Mesendoderm (in vitro differentiated cells): ENCODE results near the gene TCF7L2.

Experiments
- DNase-seq: peaks from one replicate; pipeline ENCODE4 v3.0.0; 2013
- H2AK5ac ChIP-seq: 2 replicates; pipeline ENCODE4 v1.6.1; 2013; ENCODE audit warnings: low read length, inconsistent platforms
- H2BK120ac ChIP-seq: 2 replicates; pipeline ENCODE4 v1.6.1; 2013; ENCODE audit warnings: low read depth, mild to moderate bottlenecking, low read length, moderate library complexity, mixed read lengths
- H2BK15ac ChIP-seq: replicated peaks from 2 replicates; pipeline ENCODE4 v1.6.1; 2013; ENCODE audit warnings: low read depth, mild to moderate bottlenecking, moderate library complexity
- H2BK5ac ChIP-seq: 2 replicates; pipeline ENCODE4 v1.6.1; 2013; ENCODE audit warnings: low read length, inconsistent platforms
- H3K18ac ChIP-seq: 2 replicates; pipeline ENCODE4 v1.6.1; 2013; ENCODE audit warnings: mild to moderate bottlenecking, low read length, mixed read lengths
- H3K23ac ChIP-seq: one replicate; pipeline ENCODE4 v1.6.1; 2013; ENCODE audit warnings: low read length
- H3K27ac ChIP-seq: 2 replicates; pipeline ENCODE4 v1.5.1; 2013; ENCODE audit warnings: low read depth, mild to moderate bottlenecking, inconsistent platforms, low read length, moderate library complexity
- H3K27me3 ChIP-seq: 2 replicates; pipeline ENCODE4 v1.6.1; 2013; ENCODE audit warnings: low read length, control low read depth, mild to moderate bottlenecking, inconsistent platforms; ENCODE audit not compliant: insufficient read depth, poor library complexity
- H3K36me3 ChIP-seq: 2 replicates; pipeline ENCODE4 v1.6.1; 2013; ENCODE audit warnings: low read length, inconsistent platforms; ENCODE audit not compliant: control insufficient read depth, insufficient read depth
- H3K4ac ChIP-seq: one replicate; pipeline ENCODE4 v1.6.1; 2013; ENCODE audit warnings: low read depth, mild to moderate bottlenecking, low read length, moderate library complexity
- H3K4me1 ChIP-seq: 2 replicates; pipeline ENCODE4 v1.6.1; 2013; ENCODE audit warnings: low read depth, low read length, inconsistent platforms; ENCODE audit not compliant: control insufficient read depth
- H3K4me2 ChIP-seq: 2 replicates; pipeline ENCODE4 v1.6.1; 2013; ENCODE audit warnings: low read length
- H3K4me3 ChIP-seq: 2 replicates; pipeline ENCODE4 v1.5.1; 2013; ENCODE audit warnings: mild to moderate bottlenecking, low read length
- H3K56ac ChIP-seq: one replicate; pipeline ENCODE4 v1.6.1; 2013; ENCODE audit warnings: low read length
- H3K79me1 ChIP-seq: 2 replicates; pipeline ENCODE4 v1.6.1; 2013; ENCODE audit warnings: low read length, inconsistent platforms
- H3K79me2 ChIP-seq: 2 replicates; pipeline ENCODE4 v1.6.1; 2013; ENCODE audit warnings: mild to moderate bottlenecking, low read length; ENCODE audit not compliant: control insufficient read depth, insufficient read depth
- H3K9ac ChIP-seq: 2 replicates; pipeline ENCODE4 v1.6.1; 2013; ENCODE audit warnings: low read length, inconsistent platforms
- H4K5ac ChIP-seq: one replicate; pipeline ENCODE4 v1.6.1; 2013; ENCODE audit warnings: low read length
- H4K8ac ChIP-seq: one replicate; pipeline ENCODE4 v1.6.1; 2013; ENCODE audit warnings: low read depth, mild to moderate bottlenecking, control low read depth, low read length, moderate library complexity
- WGBS: extraction: QIAGEN DNeasy Blood & Tissue Kit; methylation state at CpG from one replicate; pipeline ENCODE4 v1.1.7; 2013; ENCODE audit warnings: low lambda C conversion rate, missing lambda C conversion rate; ENCODE audit not compliant: insufficient coverage; ENCODE audit errors: extremely low coverage; 5-methylcytosine and 5-hydroxymethylcytosine counted together

TCF7L2 gene

DNA sequence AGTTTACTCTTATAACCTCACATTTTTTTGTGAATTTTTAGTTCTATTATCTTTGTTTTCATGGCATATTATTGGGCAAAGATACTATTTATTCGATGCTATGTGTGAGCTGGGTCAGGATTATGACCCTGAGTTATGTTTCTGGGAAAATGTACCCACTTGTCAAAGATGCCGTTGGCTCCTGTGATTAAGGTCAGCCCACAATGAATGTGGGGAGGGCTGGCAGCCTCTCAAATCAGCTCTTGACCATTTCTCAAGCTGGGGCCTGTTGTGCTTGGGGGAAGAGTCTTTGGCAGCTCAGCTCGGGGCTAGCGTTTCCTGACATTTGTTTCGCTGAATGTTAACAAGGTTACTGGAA lies 97.5 kb downstream of the TCF7L2 start:
- Histone ChIP-seq H3K36me3 (no peaks in the 10 kb centered on the region), H3K27me3 (no peaks in the 10 kb centered on the region), H3K56ac (peak overlapping the region; percentile 2), H3K4me1 (peaks cover 11% of the 10 kb centered on the region), H3K4me3 (no peak overlapping the region), H3K9ac (no peak overlapping the region), H4K5ac (no peak overlapping the region), H3K23ac (no peak overlapping the region), H3K4me2 (no peak overlapping the region), H3K79me2 (peaks cover 23% of the 10 kb centered on the region), H3K4ac (peak overlapping the region; percentile 8), H3K27ac (peak overlapping the region; percentile 10), H2BK120ac (no peak overlapping the region), H2BK15ac (no peak overlapping the region), H4K8ac (no peak overlapping the region), H3K79me1 (peaks cover 27% of the 10 kb centered on the region), H2BK5ac (no peak overlapping the region), H3K18ac (no peak overlapping the region), H2AK5ac (no peak overlapping the region)
- WGBS: no CpG with 5 or more reads among the region's 5 CpGs
- no peak for DNase-seq

- peak overlapping the region; percentile 8 for H3K4ac ChIP-seq
- H4K5ac ChIP-seq: no peak overlapping the region
- no peaks in the 10 kb centered on the region for H3K27me3 ChIP-seq
- no peak overlapping the region for H3K4me3 ChIP-seq
- H3K27ac ChIP-seq: peak overlapping the region; percentile 22
- H3K79me2 ChIP-seq: peaks cover 21% of the 10 kb centered on the region
- H4K8ac ChIP-seq: no peak overlapping the region
- peaks cover 27% of the 10 kb centered on the region for H3K79me1 ChIP-seq
- peak overlapping the region; percentile 62 for H2AK5ac ChIP-seq
- no peaks in the 10 kb centered on the region for H3K36me3 ChIP-seq
- H3K4me1 ChIP-seq: peaks cover 15% of the 10 kb centered on the region
- H3K4me2 ChIP-seq: no peak overlapping the region
- no peak overlapping the region for H3K9ac ChIP-seq
- H3K18ac ChIP-seq: peak overlapping the region; percentile 53
- peak overlapping the region; percentile 31 for H3K23ac ChIP-seq
- WGBS: no CpG with 5 or more reads among the region's 13 CpGs
- peak overlapping the region; percentile 28 for H3K56ac ChIP-seq
- no peak overlapping the region for H2BK15ac ChIP-seq
- peak overlapping the region; percentile 40 for H2BK5ac ChIP-seq
- DNase-seq: peak; percentile 79
- no peak overlapping the region for H2BK120ac ChIP-seq
Measured at GRCh38 chr10:113047963-113048781, 98.1 kb downstream of the TCF7L2 start.

GRCh38 chr10:113049881-113050280 lies 99.8 kb downstream of the TCF7L2 start:
- Histone ChIP-seq H2BK5ac (no peak overlapping the region), H2AK5ac (peak overlapping the region; percentile 77), H3K23ac (no peak overlapping the region), H3K79me2 (peaks cover 16% of the 10 kb centered on the region), H3K36me3 (no peaks in the 10 kb centered on the region), H3K27me3 (no peaks in the 10 kb centered on the region), H3K79me1 (peaks cover 21% of the 10 kb centered on the region), H3K56ac (no peak overlapping the region), H2BK120ac (no peak overlapping the region), H3K4me3 (no peak overlapping the region), H3K4me1 (peaks cover 21% of the 10 kb centered on the region), H3K4me2 (no peak overlapping the region), H3K18ac (no peak overlapping the region), H3K9ac (no peak overlapping the region), H4K5ac (no peak overlapping the region), H4K8ac (no peak overlapping the region), H3K27ac (no peak overlapping the region), H2BK15ac (no peak overlapping the region), H3K4ac (no peak overlapping the region)
- no peak for DNase-seq
- WGBS: no CpG with 5 or more reads among the region's 5 CpGs

GRCh38 chr10:113052076-113052830 lies 102.2 kb downstream of the TCF7L2 start:
- H2AK5ac ChIP-seq: peak overlapping the region; percentile 41
- H3K27me3 ChIP-seq: no peaks in the 10 kb centered on the region
- peak overlapping the region; percentile 25 for H3K56ac ChIP-seq
- no peak overlapping the region for H4K5ac ChIP-seq
- H2BK120ac ChIP-seq: no peak overlapping the region
- H3K9ac ChIP-seq: no peak overlapping the region
- H3K27ac ChIP-seq: no peak overlapping the region
- no peaks in the 10 kb centered on the region for H3K36me3 ChIP-seq
- H3K79me1 ChIP-seq: peaks cover 15% of the 10 kb centered on the region
- peaks cover 24% of the 10 kb centered on the region for H3K4me1 ChIP-seq
- WGBS: no CpG with 5 or more reads among the region's 10 CpGs
- no peak overlapping the region for H3K4me3 ChIP-seq
- H4K8ac ChIP-seq: no peak overlapping the region
- H3K18ac ChIP-seq: peak overlapping the region; percentile 44
- peak overlapping the region; percentile 83 for H3K4ac ChIP-seq
- H2BK5ac ChIP-seq: peak overlapping the region; percentile 22
- H2BK15ac ChIP-seq: no peak overlapping the region
- peaks cover 23% of the 10 kb centered on the region for H3K79me2 ChIP-seq
- no peak overlapping the region for H3K4me2 ChIP-seq
- peak; percentile 71 for DNase-seq
- H3K23ac ChIP-seq: no peak overlapping the region

- DNase-seq: peak; percentile 91
- H3K4me1 ChIP-seq: peaks cover 26% of the 10 kb centered on the region
- peak overlapping the region; percentile 80 for H2AK5ac ChIP-seq
- peak overlapping the region; percentile 29 for H2BK120ac ChIP-seq
- WGBS: no CpG with 5 or more reads among the region's 10 CpGs
- H3K79me1 ChIP-seq: peaks cover 18% of the 10 kb centered on the region
- H3K36me3 ChIP-seq: no peaks in the 10 kb centered on the region
- H3K23ac ChIP-seq: no peak overlapping the region
- peak overlapping the region; percentile 61 for H3K56ac ChIP-seq
- no peak overlapping the region for H4K8ac ChIP-seq
- H3K79me2 ChIP-seq: peaks cover 27% of the 10 kb centered on the region
- no peak overlapping the region for H2BK15ac ChIP-seq
- H4K5ac ChIP-seq: no peak overlapping the region
- peak overlapping the region; percentile 34 for H3K9ac ChIP-seq
- H3K27me3 ChIP-seq: no peaks in the 10 kb centered on the region
- H3K4ac ChIP-seq: peak overlapping the region; percentile 67
- H3K4me2 ChIP-seq: no peak overlapping the region
- peak overlapping the region; percentile 54 for H2BK5ac ChIP-seq
- no peak overlapping the region for H3K4me3 ChIP-seq
- peak overlapping the region; percentile 22 for H3K27ac ChIP-seq
- peak overlapping the region; percentile 11 for H3K18ac ChIP-seq
Measured at GRCh38 chr10:113053091-113053490, 103.0 kb downstream of the TCF7L2 start.
